GM21367 (cell line): ENCODE data around the gene NAMPT.
A peak's percentile ranks its signal among the peaks of the same experiment; 100 is the strongest.

Source experiments
- ATAC-seq: cut with Tn5 transposase; IDR thresholded peaks from one replicate; pipeline ENCODE4 v1.9.1; 2021; ENCODE audit not compliant: unreplicated experiment

NAMPT gene

GRCh38 chr7:106276513-106276912 is 8.3 kb downstream of the NAMPT start:
- no peak for ATAC-seq

- ATAC-seq: no peak
Observed at GRCh38 chr7:106273009-106273668, 11.6 kb downstream of the NAMPT start.

- no peak for ATAC-seq
Observed at GRCh38 chr7:106270122-106270977, 14.4 kb downstream of the NAMPT start.

GRCh38 chr7:106269254-106269961 is 15.4 kb downstream of the NAMPT start:
- no peak for ATAC-seq

GRCh38 chr7:106265133-106265532 is 19.6 kb downstream of the NAMPT start:
- no peak for ATAC-seq

GRCh38 chr7:106262221-106262881 is 22.4 kb downstream of the NAMPT start:
- ATAC-seq: no peak

- ATAC-seq: peak; percentile 45
Observed at GRCh38 chr7:106260136-106260561, 24.6 kb downstream of the NAMPT start.

GRCh38 chr7:106258789-106259188 is 26.0 kb downstream of the NAMPT start:
- ATAC-seq: no peak

GRCh38 chr7:106257752-106258151 is 27.0 kb downstream of the NAMPT start:
- ATAC-seq: no peak

GRCh38 chr7:106256144-106256543 is 28.6 kb downstream of the NAMPT start:
- ATAC-seq: no peak

GRCh38 chr7:106255246-106255645 is 29.5 kb downstream of the NAMPT start:
- no peak for ATAC-seq

GRCh38 chr7:106254525-106255116 is 30.2 kb downstream of the NAMPT start:
- no peak for ATAC-seq

GRCh38 chr7:106252568-106252967 is 32.2 kb downstream of the NAMPT start:
- no peak for ATAC-seq

GRCh38 chr7:106249488-106249887 is 35.3 kb downstream of the NAMPT start:
- ATAC-seq: no peak

- ATAC-seq: no peak
Observed at GRCh38 chr7:106248600-106248999, 36.2 kb downstream of the NAMPT start.

- ATAC-seq: no peak
Observed at GRCh38 chr7:106247841-106248240, 36.9 kb downstream of the NAMPT start.

GRCh38 chr7:106246902-106247711 is 37.7 kb downstream of the NAMPT start:
- ATAC-seq: no peak

GRCh38 chr7:106243893-106244292 is 40.9 kb downstream of the NAMPT start:
- no peak for ATAC-seq

- ATAC-seq: no peak
Observed at GRCh38 chr7:106239406-106239805, 45.4 kb downstream of the NAMPT start.

- no peak for ATAC-seq
Observed at GRCh38 chr7:106238830-106239229, 46.0 kb downstream of the NAMPT start.
